Activated CD8-positive, alpha-beta memory T cell treated with anti-CD3 and anti-CD28 coated beads for 1 hour (primary cell): Measurements from ENCODE around the gene MTHFD1L.
"Not testable (repeated sequence)": the region's sequence is repeated elsewhere in the genome, so short reads cannot be mapped to it uniquely, and the experiment has no call there.

Experiments used
- DNase-seq, 2 donors: peaks; one replicate each; pipeline ENCODE4 v3.0.0-alpha.2; 2020; ENCODE audit warnings: low read depth in 1 of 2; ENCODE audit errors: extremely low read depth in 1 of 2

The MTHFD1L gene

DNA sequence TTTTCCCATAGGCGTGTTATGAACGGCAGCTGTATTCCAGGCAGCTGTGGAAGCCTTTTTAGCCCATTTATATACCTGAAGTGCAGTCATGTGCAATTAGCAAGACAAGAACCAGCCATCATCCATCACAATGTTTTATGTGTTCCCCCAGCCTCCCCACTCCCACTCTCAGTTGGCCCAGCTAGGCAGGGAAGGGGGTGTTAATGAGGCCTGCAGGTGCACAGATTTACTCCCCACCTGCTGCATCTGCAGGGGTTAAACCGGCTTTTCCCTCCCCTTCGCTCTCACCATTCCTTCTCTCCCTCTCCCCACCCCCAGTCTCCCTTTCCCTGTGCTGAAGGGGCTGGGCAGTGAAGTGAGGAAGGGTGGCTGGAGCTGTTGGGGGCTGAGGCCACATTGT lies 224.5 kb downstream of the MTHFD1L start:
- DNase-seq: no peak

DNA sequence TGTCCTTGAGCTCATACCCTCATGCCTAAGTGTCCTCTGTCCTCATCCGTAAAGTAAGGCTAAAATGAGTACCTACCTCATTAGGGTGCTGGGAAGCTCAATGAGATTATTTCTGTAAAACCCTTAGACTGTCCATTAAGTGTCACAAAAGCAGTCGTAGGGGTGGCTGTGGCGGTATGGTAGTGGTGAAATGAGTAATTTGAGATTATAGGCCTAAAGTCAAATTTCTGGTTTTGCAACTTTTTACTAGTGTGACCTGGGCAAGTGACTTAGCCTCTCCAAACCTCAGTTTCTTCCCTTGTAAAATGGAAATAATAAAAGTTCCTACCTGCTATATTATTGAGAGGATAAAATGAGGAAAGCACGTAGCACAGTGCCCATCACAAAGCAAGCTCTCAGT lies 226.1 kb downstream of the MTHFD1L start:
- DNase-seq: no peak

DNA sequence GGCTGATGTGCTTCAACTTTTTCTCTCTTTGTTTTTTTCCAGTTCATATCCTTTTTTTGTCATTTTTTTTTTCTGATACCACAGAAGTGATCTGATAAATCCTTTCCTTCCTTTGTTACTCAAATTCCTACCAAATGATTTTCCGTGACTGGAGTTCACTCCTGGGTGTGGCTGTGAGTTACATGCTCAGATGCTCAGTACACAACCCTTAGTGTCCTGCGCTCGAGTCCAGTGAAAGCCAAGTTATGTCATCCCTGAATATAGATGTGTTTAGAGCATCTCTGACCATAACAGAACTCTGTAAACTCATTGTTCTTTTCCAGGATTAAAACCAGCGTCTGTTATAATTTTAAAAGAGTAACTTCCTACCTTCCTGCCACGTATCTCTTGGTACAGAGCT lies 227.1 kb downstream of the MTHFD1L start:
- DNase-seq: no peak

DNA sequence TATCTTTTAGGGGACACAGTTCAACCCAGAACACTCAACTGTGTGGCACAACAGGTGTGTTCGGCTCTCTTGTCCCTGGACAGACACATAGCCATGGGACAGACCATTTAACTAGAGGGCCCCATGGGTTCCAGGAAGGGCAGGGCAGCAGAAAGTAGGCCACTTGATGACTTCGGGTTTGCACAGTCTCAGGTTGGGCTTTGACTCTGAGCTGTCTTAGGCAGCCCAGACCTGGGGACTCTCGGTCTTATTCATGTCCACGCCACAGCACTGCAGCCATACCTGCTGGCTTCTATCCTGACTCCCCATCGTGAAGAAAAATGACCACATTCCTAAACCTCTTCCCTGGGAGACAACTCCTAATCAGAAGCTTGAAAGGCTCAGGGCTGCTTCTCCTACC lies 228.2 kb downstream of the MTHFD1L start:
- DNase-seq: no peak

- no peak for DNase-seq
These were observed 230.2 kb downstream of the MTHFD1L start for GRCh38 chr6:151095538-151096254.

DNA sequence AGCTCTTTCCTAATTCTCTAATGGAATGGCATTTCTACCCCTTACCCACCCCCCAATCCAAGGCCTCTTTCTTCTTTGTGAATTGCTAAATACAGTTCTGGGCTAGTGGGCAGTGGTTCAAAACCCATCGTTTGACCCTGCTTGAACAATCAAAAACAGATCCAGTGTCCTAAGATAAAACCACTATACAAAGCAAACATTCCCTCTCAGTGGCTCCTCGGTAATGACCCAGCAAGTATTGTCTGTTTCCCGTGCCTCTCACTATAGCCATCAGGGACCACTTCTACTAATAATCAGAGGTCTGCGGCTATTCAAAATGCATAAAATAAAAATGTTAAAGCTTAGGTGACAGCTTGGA lies 230.7 kb downstream of the MTHFD1L start:
- no peak for DNase-seq

- DNase-seq: no peak
These were observed 231.4 kb downstream of the MTHFD1L start for GRCh38 chr6:151096691-151097606.

GRCh38 chr6:151098166-151098565 lies 232.7 kb downstream of the MTHFD1L start:
- no peak for DNase-seq

- no peak for DNase-seq
These were observed 234.8 kb downstream of the MTHFD1L start for GRCh38 chr6:151100326-151100725.

DNA sequence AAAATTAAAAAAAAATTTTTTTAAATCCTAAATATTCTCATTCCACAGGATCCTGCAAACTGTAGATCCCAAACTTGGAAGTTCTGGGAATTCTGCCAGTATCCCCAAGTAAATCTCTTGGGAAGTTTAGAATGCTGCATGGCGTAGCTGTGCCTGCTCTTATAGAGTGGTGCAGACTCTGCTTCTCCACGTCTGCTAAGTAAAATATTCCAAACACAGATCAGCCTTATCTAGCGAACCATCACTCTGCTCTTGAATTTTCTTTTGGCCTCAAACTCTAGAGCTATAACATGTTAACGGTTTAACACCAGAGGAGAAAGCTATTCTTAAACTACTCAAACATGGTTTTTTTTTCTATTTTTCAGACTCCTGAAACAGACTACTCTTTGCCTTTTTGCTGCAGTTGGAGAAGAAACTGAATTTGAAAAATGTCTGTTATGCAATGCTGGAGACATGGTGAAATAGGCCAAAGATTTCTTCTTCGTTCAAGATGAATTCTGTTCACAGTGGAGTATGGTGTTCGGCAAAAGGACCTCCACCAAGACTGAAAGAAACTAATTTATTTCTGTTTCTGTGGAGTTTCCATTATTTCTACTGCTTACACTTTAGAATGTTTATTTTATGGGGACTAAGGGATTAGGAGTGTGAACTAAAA lies 235.8 kb downstream of the MTHFD1L start:
- no peak for DNase-seq

GRCh38 chr6:151101816-151102694 lies 236.6 kb downstream of the MTHFD1L start:
- no peak for DNase-seq

DNA sequence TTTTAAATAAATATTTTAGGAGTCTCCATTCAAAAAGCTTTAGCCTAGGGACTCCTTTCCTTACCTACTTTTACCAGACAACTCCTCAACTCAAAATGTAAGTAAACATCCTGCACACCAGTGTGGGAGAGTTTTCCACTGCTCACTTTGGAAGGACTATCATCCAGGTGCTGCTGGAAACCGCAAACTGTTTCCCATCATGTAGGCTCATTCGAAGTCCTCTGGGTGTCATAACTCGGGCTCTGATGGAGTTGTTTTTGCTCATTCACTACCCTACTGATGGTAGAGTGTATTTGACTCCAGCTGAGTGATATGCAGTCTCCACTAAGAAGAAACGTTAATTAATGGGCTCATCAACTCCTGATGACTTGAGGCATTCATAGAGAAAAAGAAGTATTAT lies 237.8 kb downstream of the MTHFD1L start:
- no peak for DNase-seq

DNA sequence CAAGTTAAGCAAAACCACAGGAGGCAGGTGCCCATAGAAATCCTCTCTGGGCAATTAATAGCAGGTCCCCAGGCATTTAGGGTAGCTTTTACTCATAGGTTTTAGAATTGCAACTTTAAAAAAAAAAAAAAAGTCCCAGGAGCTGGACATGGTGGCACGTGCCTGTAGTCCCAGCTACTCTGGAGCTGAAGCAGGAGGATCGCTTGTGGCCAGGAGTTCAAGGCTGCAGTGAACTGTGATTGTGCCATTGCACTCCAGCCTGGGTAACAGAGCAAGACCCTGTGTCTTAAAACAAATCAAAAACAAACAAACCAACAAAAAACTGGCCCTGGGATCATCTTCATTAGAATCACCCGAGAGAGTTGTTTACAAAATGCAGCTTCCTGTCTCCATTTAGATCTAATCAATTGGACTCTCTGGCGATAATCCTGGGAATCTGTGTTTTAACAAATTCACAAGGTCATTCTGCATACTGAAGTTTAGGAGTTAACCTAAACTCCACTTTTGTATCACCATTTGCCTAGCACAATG lies 242.5 kb downstream of the MTHFD1L start:
- DNase-seq: no peak

DNA sequence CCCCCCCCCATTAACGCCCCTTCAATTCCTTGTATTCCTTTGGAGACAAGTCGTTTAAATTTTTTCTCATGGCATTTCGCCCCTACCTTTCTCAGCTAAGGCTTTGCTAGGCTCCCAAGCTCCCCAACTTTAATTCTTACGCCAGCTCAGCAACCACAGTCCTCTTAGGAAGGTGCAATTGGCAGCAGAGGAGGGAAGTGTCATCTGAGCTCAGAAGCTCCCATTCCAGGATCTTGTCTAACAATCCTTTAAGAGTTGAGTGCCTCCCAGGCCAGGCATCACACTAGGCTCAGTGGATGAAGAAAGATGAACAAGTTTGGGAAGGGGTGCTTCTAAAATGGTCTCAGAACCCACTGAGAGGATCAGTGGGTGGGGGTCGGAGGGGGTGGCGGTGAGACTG lies 243.0 kb downstream of the MTHFD1L start:
- no peak for DNase-seq

GRCh38 chr6:151109361-151109760 lies 243.9 kb downstream of the MTHFD1L start:
- no peak for DNase-seq

GRCh38 chr6:151109869-151110575 lies 244.5 kb downstream of the MTHFD1L start:
- DNase-seq: no peak

- DNase-seq: no peak
These were observed 245.0 kb downstream of the MTHFD1L start for GRCh38 chr6:151110576-151110905.

DNA sequence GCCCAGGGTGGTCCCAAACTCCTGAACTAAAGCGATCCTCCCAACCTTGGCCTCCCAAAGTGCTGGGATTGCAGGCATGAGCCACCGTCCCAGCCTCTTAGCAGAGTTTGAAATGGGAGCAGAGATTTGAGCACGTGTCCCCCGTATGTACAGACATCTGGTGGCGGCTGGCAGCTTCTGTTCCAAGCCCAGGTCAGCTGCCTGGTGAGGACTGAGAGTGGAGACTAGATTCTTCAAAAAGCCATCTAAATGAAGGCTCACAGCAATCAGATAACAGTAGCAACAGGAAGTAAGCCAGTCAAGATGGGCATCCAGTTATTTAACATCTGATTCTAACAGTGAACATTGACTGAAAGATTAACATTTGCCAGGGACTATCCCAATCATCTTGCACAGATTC lies 246.2 kb downstream of the MTHFD1L start:
- no peak for DNase-seq

DNA sequence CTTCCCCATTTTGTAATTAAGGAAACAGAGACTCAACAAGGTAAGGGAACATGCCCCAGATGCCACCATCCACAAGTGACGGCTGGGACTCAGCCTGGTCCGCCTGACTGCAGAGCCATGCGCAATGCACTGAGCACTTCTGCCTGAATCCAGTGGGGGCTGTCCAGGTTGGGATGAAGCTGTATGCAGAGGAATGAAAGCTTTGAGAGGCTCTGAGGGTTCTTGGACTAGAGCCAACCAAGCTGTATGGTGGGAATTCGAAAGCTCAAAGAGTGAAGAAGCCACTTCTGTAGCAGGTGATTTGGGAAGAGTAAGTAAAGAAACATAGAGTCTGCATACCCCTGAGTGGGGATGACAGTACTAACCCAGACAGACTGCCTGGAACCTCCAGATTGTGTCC lies 246.6 kb downstream of the MTHFD1L start:
- DNase-seq: no peak

DNA sequence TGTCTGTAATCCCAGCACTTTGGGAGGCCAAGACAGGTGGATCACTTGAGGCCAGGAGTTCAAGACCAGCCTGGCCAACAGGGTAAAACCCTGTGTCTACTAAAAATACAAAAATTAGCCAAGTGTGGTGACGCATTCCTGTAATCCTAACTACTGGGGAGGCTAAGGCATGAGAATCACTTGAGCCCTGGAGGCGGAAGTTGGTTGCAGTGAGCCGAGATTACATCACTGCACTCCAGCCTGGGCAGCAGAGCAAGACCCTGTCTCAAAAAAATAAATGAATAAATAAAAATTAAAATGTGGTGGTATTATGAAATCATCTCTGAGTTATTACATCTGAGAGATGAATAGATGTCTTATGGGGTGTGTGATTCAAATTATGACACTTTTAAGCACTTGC lies 247.4 kb downstream of the MTHFD1L start:
- DNase-seq: not testable (repeated sequence)
